NCI-H1694 treated with DMSO at 0.1 percent for 48 hours (cell line): ENCODE results near the gene AMY2B.
A peak's percentile ranks its signal among the peaks of the same experiment; 100 is the strongest.
"Not testable (repeated sequence)": the region's sequence is repeated elsewhere in the genome, so short reads cannot be mapped to it uniquely, and the experiment has no call there.

Experiments used
- DNase-seq: peaks from one replicate; lab custom pipeline; 2025; lab: John Stamatoyannopoulos, UW

Gene AMY2B

GRCh38 chr1:103571289-103571688 is at the start of gene AMY2B:
Gene AMY2B, plus strand, starts transcription at chr1:103571589. Its CDS starts 14 bp downstream, at chr1:103571603.
- not testable (repeated sequence) for DNase-seq

- no peak for DNase-seq
Observed at GRCh38 chr1:103523346-103523745, 48.0 kb upstream of the AMY2B start.

GRCh38 chr1:103525114-103525606 is 46.2 kb upstream of the AMY2B start:
- no peak for DNase-seq

DNA sequence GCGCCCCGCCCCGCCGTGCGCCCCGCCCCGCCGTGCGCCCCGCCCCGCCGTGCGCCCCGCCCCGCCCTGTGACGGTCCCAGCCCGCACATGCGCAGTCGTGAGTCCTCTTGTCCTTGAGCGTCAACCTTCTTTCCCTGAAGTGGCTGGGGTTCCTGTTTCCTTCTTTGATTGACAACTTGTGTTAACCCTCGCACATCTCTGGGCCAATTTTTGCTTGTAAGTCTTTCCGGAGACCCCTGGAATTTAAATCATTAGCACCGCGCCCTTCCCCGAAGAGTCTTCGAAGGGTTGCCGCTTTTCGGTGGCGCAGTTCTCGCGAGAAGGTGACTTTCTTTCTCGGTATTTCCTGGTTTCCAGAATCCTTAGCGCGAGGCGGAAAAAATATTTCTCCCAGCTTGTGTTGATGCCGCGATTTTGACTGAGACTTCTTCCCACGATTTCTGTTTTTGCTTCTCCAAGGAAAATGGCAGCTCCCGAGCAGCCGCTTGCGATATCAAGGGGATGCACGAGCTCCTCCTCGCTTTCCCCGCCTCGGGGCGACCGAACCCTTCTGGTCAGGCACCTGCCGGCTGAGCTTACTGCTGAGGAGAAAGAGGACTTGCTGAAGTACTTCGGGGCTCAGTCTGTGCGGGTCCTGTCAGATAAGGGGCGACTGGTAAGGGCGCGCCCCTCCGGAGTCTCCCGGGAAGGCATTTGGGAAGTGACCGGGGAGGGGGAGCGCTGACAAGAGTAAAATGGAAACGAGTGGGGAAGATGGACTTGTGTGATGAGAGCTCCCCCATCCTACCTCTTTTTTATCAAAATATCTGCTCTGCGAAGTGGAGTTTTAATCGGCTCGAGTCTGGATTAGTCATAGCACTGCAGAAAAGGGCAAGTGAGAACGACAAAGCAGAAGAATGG is 45.5 kb upstream of the AMY2B start, which contains the start of gene RNPC3:
Gene RNPC3, plus strand, starts transcription at position 93 of the 901 bp plus-strand sequence. Its CDS starts 372 bp downstream, at position 465.
- DNase-seq, result peak; percentile 81

GRCh38 chr1:103527331-103527730 is 44.1 kb upstream of the AMY2B start:
- DNase-seq, result no peak

GRCh38 chr1:103529746-103530145 is 41.6 kb upstream of the AMY2B start:
- DNase-seq, result no peak

DNA sequence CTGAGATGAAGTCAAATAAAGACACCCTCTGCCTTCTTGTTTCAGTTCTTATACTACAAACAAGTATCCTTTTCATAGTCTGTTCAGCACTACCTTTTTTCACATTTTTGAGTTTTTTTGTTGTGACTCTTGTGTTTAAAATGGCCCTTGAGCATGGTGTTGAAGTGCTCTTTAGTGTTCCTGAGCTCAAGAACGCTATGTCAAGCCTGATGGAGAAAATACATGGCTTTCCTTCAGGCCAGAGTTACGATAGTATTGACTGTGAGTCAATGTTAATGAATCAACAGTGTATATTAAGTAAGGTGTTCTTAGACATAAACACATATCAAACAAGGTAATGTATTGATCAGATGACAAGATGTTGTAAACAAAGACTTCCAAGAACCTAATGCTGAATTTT is 33.2 kb upstream of the AMY2B start:
- DNase-seq, result no peak

DNA sequence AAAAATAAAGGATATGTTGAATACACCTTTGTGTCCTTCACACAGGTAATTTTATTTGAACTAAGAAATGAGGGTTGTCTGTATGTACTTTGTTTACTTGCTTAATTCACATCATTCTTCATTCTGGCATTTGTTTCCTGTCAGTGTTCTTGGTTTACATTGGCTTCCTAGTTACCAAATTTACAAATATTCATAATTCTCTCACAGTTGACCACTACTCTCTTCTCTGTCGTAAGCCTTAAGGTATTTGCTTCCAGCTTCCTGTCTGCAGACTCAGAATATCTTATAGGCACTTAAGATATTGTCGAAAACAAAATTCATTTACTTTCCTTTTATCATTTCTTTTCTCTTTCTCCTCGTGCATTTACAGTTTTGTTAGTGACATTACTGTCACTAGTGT is 30.0 kb upstream of the AMY2B start:
- no peak for DNase-seq

- no peak for DNase-seq
Observed at GRCh38 chr1:103546496-103546895, 24.9 kb upstream of the AMY2B start.

DNA sequence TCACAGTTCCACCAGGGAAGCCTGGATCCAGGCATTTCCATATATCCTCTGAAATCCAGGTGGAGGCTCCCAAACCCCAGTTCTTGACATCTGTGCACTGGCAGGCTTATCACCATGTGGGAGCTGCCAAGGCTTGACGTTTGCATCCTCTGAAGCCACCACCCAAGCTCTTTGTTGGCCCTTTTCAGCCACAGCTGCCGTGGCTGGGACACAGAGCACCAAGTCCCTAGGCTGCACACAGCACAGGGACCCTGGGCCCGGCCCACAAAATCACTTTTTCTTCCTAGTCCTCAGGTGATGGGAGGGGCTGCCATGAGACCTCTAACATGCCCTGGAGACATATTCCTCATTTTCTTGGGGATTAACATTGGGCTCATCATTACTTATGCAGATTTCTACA is 23.5 kb upstream of the AMY2B start:
- no peak for DNase-seq

GRCh38 chr1:103560427-103560826 is 11.0 kb upstream of the AMY2B start:
- DNase-seq, result no peak

- not testable (repeated sequence) for DNase-seq
Observed at GRCh38 chr1:103561124-103561523, 10.3 kb upstream of the AMY2B start.

DNA sequence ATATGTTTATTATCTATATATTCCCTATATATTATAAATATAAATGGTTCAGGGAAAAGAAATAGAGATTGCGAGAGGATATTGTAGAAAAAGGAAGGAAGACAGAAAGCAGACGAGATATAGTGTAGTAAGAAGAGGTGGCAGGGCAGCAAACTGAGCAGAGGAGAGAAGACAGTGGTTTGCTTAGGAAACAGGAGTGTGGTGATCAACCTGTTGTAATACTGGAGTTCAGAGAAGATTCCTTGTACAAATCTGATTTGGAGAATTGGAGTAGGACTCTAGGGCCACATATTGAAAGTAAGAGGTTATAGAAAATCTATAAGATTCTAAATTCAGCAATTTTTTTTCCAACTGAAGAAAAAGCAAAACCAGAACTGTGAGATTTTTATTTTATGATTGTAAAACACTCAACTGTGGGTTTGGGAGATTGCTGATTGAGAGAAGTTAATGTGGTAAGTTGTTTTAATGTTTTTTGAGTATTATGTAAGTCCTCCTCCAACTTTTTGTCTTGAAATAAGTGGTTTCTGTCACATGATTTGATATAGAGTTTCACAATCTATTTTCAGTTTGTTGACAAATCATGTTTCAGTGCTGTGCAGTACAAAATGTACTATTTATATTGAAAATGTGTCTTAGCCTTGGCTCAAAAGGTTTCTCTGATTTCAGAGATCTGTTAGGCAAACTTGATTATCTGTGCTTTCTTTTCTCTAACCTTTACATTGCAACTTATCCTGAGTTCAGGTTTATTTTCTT is 9.6 kb upstream of the AMY2B start:
- no peak for DNase-seq

DNA sequence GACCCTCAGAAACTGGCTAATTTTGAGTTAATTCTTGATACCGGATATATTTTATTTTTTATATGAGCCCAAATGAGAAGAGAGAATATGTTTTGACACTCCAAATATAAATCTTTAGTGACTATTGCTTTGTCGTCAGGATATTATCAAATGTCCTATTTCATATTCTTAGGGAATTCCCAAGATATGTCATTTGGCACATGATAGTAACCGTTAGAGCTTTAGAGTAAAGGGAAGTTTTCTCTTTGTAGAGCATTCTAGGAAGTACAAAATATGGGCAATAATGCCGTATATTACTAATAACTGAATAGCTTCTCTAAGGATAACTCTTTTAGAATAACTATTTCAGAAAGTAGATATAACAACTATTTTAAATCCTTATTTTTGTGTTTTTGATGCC is 8.3 kb upstream of the AMY2B start:
- DNase-seq, result no peak

- DNase-seq, result no peak
Observed at GRCh38 chr1:103569493-103569892, 1.9 kb upstream of the AMY2B start.

DNA sequence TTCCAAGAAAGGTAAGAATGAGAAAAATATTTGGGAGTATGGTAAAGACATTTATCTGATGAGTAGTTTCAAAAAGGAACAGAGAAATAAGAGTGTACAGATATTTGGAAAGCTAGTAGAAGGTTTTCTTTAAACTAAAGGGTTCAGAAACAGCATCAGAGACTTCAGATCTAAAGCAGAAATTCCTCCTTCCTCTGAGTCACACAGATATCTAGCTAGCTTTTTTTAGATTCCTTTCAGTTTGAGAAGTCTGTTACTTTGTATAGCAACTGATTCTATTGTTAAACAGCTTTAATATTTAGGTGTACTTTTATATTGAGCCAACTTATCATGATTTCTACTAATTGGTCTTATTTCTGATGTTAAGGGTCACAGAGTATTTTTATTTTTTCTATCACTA is 4.7 kb downstream of the AMY2B start:
- DNase-seq, result no peak

GRCh38 chr1:103576784-103577183 is 5.4 kb downstream of the AMY2B start:
- not testable (repeated sequence) for DNase-seq

- no peak for DNase-seq
Observed at GRCh38 chr1:103582464-103582863, 11.1 kb downstream of the AMY2B start.

- DNase-seq, result no peak
Observed at GRCh38 chr1:103583887-103584286, 12.5 kb downstream of the AMY2B start.

GRCh38 chr1:103584537-103584936 is 13.1 kb downstream of the AMY2B start:
- DNase-seq, result no peak

GRCh38 chr1:103602740-103603139 is 31.4 kb downstream of the AMY2B start:
- not testable (repeated sequence) for DNase-seq

- DNase-seq, result no peak
Observed at GRCh38 chr1:103616362-103616761, 45.0 kb downstream of the AMY2B start.

DNA sequence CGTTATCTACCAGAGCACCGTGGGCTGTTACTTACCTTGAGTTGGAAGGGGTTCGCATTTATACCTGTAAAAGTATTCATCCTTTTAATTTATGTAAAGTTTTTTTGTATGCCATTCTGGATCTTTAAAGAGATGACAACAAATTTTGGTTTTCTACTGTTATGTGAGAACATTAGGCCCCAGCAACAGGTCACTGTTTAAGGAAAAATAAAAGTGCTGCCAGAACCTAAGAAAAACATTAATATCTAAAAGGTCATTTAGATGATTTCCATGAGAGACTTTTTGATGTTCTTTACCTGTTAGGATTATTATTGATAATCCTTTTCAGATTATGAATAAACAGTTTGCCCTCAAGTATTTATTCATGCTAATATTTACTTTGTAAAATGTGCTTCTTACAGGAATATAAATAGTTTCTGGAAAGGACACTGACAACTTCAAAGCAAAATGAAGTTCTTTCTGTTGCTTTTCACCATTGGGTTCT is 45.6 kb downstream of the AMY2B start, which contains the start of gene AMY2A:
Gene AMY2A, plus strand, starts transcription at position 434 of the 484 bp plus-strand sequence. Its CDS starts 14 bp downstream, at position 448.
- DNase-seq, result not testable (repeated sequence)
